ENCODE data around the gene SCO2.

SCO2 gene

GRCh38 chr22:50517495-50518260, 7.7 kb downstream of the SCO2 start:
- DNase-seq, result no peak

GRCh38 chr22:50516891-50517290, 8.5 kb downstream of the SCO2 start:
- no peak for DNase-seq

GRCh38 chr22:50516068-50516467, 9.3 kb downstream of the SCO2 start:
- no peak for DNase-seq

- DNase-seq, result no peak
These were observed 12.2 kb downstream of the SCO2 start for GRCh38 chr22:50513175-50513574.

- no peak for DNase-seq
These were observed 16.5 kb downstream of the SCO2 start for GRCh38 chr22:50508897-50509296.

- peak; percentile 98 for DNase-seq
These were observed 17.2 kb downstream of the SCO2 start, which contains the start of gene NCAPH2 for GRCh38 chr22:50507991-50508884. Gene NCAPH2, plus strand, starts transcription at chr22:50508224. Its CDS starts 114 bp downstream, at chr22:50508338.

- DNase-seq, result peak; percentile 94
These were observed 17.9 kb downstream of the SCO2 start, which contains the start of gene LMF2 for GRCh38 chr22:50507421-50507990. Gene LMF2, minus strand, starts transcription at chr22:50507702. Its CDS starts 27 bp downstream, at chr22:50507675.

GRCh38 chr22:50506611-50507420, 18.6 kb downstream of the SCO2 start:
- no peak for DNase-seq

GRCh38 chr22:50505776-50506610, 19.4 kb downstream of the SCO2 start:
- no peak for DNase-seq

- no peak for DNase-seq
These were observed 20.1 kb downstream of the SCO2 start for GRCh38 chr22:50505276-50505775.

GRCh38 chr22:50504369-50505211, 20.8 kb downstream of the SCO2 start:
- no peak for DNase-seq

GRCh38 chr22:50503475-50504145, 21.8 kb downstream of the SCO2 start:
- DNase-seq, result peak; percentile 38

- DNase-seq, result no peak
These were observed 22.5 kb downstream of the SCO2 start for GRCh38 chr22:50502628-50503474.

- DNase-seq, result no peak
These were observed 23.3 kb downstream of the SCO2 start for GRCh38 chr22:50502096-50502495.

- no peak for DNase-seq
These were observed 24.9 kb downstream of the SCO2 start for GRCh38 chr22:50500452-50500851.

GRCh38 chr22:50498322-50498890, 27.0 kb downstream of the SCO2 start:
- peak; percentile 79 for DNase-seq

GRCh38 chr22:50497093-50497492, 28.3 kb downstream of the SCO2 start:
- no peak for DNase-seq

- DNase-seq, result peak; percentile 39
These were observed 34.7 kb downstream of the SCO2 start for GRCh38 chr22:50490531-50491308.

Data from stimulated activated CD4-positive, alpha-beta T cell treated with anti-CD3 and anti-CD28 coated beads, Interleukin-15, amount 100 ng/mL, for 24 hours (primary cell).